HG03520 (cell line): ENCODE data around the gene RTRAF.

ENCODE experiments used
- ATAC-seq: cut with Tn5 transposase; IDR thresholded peaks from one replicate; pipeline ENCODE4 v1.9.1; 2021; ENCODE audit warnings: mild to moderate bottlenecking, moderate library complexity; ENCODE audit not compliant: unreplicated experiment

The RTRAF gene

DNA sequence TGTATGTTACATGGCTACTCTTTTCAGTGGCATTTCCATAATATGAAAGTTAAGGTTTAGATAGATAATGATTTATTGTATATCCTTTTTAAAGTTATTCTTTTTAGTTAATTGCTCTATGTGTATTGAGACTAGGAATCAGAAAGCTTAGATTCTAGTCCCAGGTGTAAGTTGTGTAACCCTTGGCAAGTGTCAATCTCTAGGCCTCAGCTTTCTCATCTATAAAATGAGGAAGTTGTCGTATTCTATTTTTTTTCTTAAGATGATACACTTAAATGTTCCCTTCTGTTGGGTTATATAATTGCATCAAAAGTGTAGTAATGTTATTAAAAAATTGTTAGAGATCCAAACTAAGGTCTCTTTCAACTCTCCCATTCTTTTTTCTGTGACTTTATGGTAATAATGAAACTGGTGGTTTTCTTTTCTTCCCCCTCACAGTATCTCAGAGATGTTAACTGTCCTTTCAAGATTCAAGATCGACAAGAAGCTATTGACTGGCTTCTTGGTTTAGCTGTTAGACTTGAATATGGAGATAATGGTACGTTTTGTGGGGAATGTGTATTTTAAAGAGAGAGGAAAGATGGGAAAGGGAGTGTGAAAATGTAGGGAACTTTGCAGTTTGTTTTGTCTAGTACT lies 4.1 kb downstream of the RTRAF start:
- ATAC-seq: no peak

GRCh38 chr14:51996148-51996746 lies 6.9 kb downstream of the RTRAF start:
- no peak for ATAC-seq

DNA sequence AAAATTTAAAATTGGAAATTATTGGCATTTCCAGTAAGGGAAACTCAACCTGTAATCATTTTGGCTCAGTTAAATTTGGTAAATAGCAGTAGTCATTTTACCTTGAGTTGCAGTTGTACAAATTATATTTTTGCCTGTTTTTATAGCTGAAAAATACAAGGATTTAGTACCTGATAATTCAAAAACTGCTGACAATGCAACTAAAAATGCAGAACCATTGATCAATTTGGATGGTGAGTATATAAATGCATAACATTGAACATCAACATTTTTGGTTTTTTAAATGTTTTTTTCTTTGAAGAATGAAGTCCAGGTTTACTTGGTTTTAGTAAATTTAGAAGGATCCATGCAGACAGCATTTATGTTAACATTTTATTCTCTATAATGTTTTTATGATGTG lies 9.0 kb downstream of the RTRAF start:
- ATAC-seq: no peak

GRCh38 chr14:51999084-51999483 lies 9.7 kb downstream of the RTRAF start:
- no peak for ATAC-seq

DNA sequence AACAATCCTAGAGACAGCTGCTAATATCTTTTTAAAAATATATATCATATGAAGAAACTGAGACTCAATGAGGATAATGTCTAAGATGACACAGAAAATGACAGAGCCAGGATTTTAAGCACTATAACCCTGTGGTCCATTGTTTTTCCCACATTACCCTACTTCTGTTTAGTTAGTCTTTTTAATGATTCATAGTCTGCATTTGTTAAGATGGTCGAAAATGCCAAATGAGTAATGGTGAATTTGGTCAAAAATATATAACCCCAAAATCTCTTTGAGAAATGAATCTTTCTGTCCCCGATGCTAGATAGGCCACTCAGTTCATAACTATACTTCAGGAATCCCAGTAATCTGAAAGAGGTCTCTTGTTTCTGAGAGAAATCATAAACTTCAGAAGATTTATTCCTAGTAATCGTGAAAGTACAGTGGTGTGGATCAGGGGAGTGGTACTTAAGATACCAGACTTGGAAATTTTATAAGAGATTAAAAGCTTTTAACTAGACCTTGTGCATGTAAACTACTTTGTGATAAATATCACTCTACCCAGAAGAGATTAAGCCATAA lies 10.8 kb downstream of the RTRAF start:
- no peak for ATAC-seq

- no peak for ATAC-seq
These were observed 11.3 kb downstream of the RTRAF start for GRCh38 chr14:52000696-52001095.

GRCh38 chr14:52002542-52002941 lies 13.2 kb downstream of the RTRAF start:
- no peak for ATAC-seq

DNA sequence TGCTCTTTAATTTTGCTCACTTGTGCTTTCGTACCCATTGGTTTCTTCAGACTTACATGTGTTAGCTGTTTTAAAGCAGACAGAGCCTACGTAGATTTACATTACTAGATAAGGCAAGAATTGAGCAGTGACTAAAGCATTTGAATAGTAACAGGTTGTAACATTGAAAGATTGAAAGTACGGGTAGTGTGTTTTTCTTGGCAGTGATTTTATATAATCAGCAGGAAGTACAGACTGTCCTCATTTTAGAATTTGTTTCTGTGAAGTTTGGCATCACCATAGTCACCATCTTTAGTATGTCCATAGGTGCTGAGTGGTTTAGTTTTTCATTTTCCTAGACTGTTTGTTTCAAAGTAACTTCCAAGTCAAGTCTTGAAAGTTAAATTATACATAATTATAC lies 14.0 kb downstream of the RTRAF start:
- no peak for ATAC-seq

DNA sequence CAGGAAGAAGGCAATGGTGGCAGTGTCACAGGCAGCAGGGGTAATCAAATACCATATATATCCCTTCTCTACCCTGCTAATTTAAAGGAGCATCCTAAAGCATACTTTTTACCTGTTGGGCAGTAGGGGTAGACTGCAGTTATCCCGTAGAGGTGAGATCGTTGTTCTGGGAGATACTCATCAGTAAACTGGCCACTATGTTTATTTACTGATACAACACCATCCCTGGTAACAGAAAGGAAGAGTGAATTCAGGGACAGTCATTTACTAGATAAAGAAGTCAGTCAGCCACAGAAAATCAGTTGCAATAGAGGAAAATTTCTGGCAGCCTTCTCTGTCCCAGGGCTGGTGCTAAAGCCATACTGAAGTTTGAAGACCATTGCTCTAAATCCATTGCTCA lies 16.3 kb downstream of the RTRAF start:
- ATAC-seq: no peak

DNA sequence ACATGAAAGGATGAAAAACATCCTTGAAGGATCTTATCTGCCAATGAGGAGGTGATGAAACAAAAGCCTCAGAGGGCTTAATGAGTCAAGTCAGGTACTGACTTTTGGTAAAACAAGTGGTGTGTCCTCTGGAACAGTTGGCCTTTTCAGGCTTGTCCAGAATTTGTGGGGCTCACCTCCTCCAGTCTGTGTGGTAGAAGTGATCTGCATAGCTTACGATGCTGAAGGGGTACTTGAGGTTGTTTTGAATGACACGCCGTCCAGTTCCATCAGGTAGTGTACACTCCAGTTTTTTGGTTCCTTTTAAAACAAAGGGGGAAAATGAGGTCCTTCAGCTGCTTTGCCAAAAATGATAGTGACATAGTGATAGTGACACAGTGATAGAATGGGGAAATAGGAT lies 17.0 kb downstream of the RTRAF start:
- ATAC-seq: no peak

DNA sequence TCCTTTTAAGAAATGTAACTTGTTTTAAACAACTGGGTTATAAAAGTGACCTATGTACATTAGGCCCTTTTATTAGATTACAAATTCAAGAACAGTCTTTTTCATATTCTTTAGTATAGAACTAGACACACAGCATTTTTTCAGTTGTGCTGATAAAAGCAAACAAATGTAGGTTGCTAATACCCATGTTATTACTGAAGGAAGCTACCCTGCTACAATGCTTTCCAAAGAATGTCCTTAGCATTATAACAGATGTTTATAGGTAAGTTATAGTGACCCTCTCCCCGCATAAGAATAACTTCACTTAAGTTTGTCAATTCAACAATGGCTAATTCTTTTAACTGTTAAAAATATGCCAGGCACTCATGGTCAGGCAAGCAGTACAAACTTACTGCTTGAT lies 17.9 kb downstream of the RTRAF start:
- ATAC-seq: no peak

- no peak for ATAC-seq
These were observed 18.3 kb downstream of the RTRAF start for GRCh38 chr14:52007637-52008036.

DNA sequence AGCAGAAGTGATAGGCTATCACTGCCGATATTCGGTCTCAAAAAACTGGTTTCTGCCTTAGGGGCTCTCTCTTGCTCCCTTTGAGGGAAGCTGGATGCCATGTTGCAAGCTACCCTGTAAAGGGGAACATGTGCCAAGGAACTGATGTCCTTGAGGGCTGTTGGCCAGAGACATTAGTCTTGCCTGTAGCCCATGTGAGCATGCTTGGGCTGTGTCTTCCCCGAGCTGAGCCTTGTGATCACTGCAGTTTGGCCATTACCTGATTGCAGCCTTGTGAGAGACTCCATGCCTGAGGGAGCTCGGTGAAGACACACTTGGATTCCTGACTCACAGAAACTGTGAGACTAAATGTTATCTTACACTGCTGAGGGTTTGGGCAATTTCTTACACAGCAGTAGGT lies 18.8 kb downstream of the RTRAF start:
- no peak for ATAC-seq

DNA sequence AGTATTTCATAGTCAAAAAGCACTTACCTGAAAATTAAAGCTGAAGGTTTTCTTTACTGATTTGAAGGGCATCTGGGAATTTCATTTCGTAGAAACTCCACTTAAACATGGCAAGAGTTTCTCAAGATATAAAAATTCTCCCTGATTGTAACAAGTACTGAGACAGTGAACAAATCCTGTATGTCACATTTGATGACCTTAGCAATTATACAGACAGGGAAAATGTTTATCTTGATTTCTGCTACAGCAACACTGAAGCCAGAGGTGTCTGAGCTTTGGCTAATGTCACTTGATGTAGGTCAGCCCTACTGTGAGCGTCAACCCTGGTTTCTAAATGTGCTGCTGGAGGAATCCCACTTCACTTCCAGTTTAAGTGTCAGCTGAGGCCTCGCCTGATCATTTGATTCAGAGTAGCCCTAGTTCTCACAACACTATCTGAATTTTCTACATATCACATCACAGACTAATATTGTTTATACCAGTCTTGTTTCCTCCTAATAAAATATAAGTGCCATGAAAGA lies 20.9 kb downstream of the RTRAF start:
- no peak for ATAC-seq

GRCh38 chr14:52011523-52011922 lies 22.2 kb downstream of the RTRAF start:
- ATAC-seq: no peak

GRCh38 chr14:52012635-52013034 lies 23.3 kb downstream of the RTRAF start:
- no peak for ATAC-seq

DNA sequence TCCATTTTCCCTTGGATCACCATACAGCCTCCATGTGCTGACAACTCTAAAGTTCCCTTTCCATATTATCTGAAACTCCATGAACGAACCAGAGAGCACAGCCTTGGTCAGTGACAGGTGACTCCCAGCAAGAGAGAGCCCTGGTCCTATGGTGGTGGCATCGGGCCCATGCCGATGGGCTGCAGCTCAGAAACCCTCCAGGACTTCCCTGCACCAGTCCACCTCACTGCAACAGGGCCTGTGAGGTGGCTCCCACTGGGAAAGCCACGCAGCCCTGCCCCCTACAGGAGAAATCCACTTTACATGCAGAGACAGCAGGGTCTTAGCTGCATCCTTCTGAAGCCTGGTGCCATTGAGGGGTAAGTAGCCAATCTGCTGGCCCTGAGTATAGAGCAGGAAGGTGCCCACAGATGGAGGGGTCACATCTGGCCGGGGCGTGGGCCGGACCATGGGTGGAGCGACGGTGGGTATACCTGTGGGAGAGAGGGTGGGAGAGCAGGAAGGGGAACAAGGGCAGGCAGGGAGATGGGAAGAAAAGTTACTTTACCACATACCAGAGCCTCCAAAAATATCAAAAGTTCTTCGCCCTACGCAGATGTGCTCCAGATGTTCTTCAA lies 24.7 kb downstream of the RTRAF start:
- ATAC-seq: no peak

GRCh38 chr14:52014601-52015267 lies 25.4 kb downstream of the RTRAF start:
- no peak for ATAC-seq

GRCh38 chr14:52015411-52016030 lies 26.2 kb downstream of the RTRAF start:
- no peak for ATAC-seq

- ATAC-seq: no peak
These were observed 28.9 kb downstream of the RTRAF start for GRCh38 chr14:52018252-52018651.

DNA sequence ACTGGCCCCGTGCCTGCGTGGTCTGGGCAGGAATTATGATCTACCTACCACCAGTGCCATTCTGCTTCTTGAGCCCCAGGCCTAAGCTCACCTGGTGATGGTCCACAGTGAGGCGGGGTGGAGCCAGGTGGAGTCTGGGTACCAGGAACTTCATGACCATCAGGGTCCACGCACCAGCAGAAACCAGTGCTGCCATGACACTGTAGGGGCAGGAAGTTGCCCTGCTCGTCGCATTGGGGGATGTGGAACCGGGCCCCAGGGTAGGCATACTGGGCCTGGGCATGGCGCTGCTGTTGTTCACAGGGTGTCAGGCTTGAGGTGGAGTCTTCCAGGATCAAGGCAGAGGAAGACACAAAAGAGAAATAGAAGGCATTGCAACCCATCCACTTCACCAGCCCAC lies 29.6 kb downstream of the RTRAF start:
- no peak for ATAC-seq
